ENCODE data around the gene TBCD.

- TF ChIP-seq POLR2AphosphoS5 (IDR thresholded peaks at IDR 0.05) (no peak), POLR2A (IDR thresholded peaks at IDR 0.05) (no peak), EP300 (IDR thresholded peaks at IDR 0.05) (no peak)
- TF ChIP-seq, protein P1, sequence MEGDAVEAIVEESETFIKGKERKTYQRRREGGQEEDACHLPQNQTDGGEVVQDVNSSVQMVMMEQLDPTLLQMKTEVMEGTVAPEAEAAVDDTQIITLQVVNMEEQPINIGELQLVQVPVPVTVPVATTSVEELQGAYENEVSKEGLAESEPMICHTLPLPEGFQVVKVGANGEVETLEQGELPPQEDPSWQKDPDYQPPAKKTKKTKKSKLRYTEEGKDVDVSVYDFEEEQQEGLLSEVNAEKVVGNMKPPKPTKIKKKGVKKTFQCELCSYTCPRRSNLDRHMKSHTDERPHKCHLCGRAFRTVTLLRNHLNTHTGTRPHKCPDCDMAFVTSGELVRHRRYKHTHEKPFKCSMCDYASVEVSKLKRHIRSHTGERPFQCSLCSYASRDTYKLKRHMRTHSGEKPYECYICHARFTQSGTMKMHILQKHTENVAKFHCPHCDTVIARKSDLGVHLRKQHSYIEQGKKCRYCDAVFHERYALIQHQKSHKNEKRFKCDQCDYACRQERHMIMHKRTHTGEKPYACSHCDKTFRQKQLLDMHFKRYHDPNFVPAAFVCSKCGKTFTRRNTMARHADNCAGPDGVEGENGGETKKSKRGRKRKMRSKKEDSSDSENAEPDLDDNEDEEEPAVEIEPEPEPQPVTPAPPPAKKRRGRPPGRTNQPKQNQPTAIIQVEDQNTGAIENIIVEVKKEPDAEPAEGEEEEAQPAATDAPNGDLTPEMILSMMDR (IDR thresholded peaks at IDR 0.05) = no peak
These were observed 156.8 kb downstream of the TBCD start for GRCh38 chr17:82908543-82909160.
